ENCODE results near the gene MYO3B.

Gene MYO3B

GRCh38 chr2:170163411-170164065 lies 14.4 kb upstream of the MYO3B start:
- no peak for DNase-seq (ENCODE audit: low read depth in 2 of 2)

- no peak for DNase-seq (ENCODE audit: low read depth in 2 of 2)
Measured at GRCh38 chr2:170165129-170165528, 12.8 kb upstream of the MYO3B start.

- no peak for DNase-seq (ENCODE audit: low read depth in 2 of 2)
Measured at GRCh38 chr2:170166735-170167134, 11.2 kb upstream of the MYO3B start.

- DNase-seq (ENCODE audit: low read depth in 2 of 2), result no peak
Measured at GRCh38 chr2:170170281-170171040, 7.5 kb upstream of the MYO3B start.

- DNase-seq (ENCODE audit: low read depth in 2 of 2), result no peak
Measured at GRCh38 chr2:170176212-170176611, 1.7 kb upstream of the MYO3B start.

GRCh38 chr2:170180031-170180566 lies 2.2 kb downstream of the MYO3B start:
- DNase-seq (ENCODE audit: low read depth in 2 of 2), result no peak

GRCh38 chr2:170181602-170182001 lies 3.7 kb downstream of the MYO3B start:
- DNase-seq (ENCODE audit: low read depth in 2 of 2), result no peak

GRCh38 chr2:170185319-170185718 lies 7.4 kb downstream of the MYO3B start:
- no peak for DNase-seq (ENCODE audit: low read depth in 2 of 2)

- no peak for DNase-seq (ENCODE audit: low read depth in 2 of 2)
Measured at GRCh38 chr2:170189757-170190156, 11.8 kb downstream of the MYO3B start.

GRCh38 chr2:170190172-170190571 lies 12.2 kb downstream of the MYO3B start:
- no peak for DNase-seq (ENCODE audit: low read depth in 2 of 2)

GRCh38 chr2:170191166-170191866 lies 13.4 kb downstream of the MYO3B start:
- no peak for DNase-seq (ENCODE audit: low read depth in 2 of 2)

- DNase-seq (ENCODE audit: low read depth in 2 of 2), result no peak
Measured at GRCh38 chr2:170196963-170197362, 19.0 kb downstream of the MYO3B start.

GRCh38 chr2:170201275-170201674 lies 23.3 kb downstream of the MYO3B start:
- DNase-seq (ENCODE audit: low read depth in 2 of 2), result no peak

- no peak for DNase-seq (ENCODE audit: low read depth in 2 of 2)
Measured at GRCh38 chr2:170201734-170202393, 23.9 kb downstream of the MYO3B start.

- DNase-seq (ENCODE audit: low read depth in 2 of 2), result no peak
Measured at GRCh38 chr2:170202437-170202836, 24.5 kb downstream of the MYO3B start.

- no peak for DNase-seq (ENCODE audit: low read depth in 2 of 2)
Measured at GRCh38 chr2:170204298-170204951, 26.5 kb downstream of the MYO3B start.

- no peak for DNase-seq (ENCODE audit: low read depth in 2 of 2)
Measured at GRCh38 chr2:170206246-170206645, 28.3 kb downstream of the MYO3B start.

- DNase-seq (ENCODE audit: low read depth in 2 of 2), result no peak
Measured at GRCh38 chr2:170206805-170207407, 29.0 kb downstream of the MYO3B start.

GRCh38 chr2:170207901-170208300 lies 30.0 kb downstream of the MYO3B start:
- no peak for DNase-seq (ENCODE audit: low read depth in 2 of 2)

GRCh38 chr2:170208967-170209366 lies 31.0 kb downstream of the MYO3B start:
- DNase-seq (ENCODE audit: low read depth in 2 of 2), result no peak

Data from fibroblast of skin of left biceps (primary cell).